ENCODE results near the gene MALAT1.

The MALAT1 gene

GRCh38 chr11:65537620-65538231, 38.9 kb downstream of the MALAT1 start:
- H3K4me3 ChIP-seq (ENCODE audit: low read depth, low read length) = no peak overlapping the region
- TF ChIP-seq CTCF (IDR thresholded peaks at IDR 0.05; ENCODE audit: control insufficient read depth, extremely low read depth, insufficient read depth) = no peak
- no peak for DNase-seq (ENCODE audit: low read depth)

GRCh38 chr11:65538232-65538914, 39.5 kb downstream of the MALAT1 start:
- DNase-seq (ENCODE audit: low read depth) = no peak
- H3K4me3 ChIP-seq (ENCODE audit: low read depth, low read length) = no peak overlapping the region
- TF ChIP-seq CTCF (IDR thresholded peaks at IDR 0.05; ENCODE audit: control insufficient read depth, extremely low read depth, insufficient read depth) = no peak

- peak overlapping the region; percentile 84 for H3K4me3 ChIP-seq (ENCODE audit: low read depth, low read length)
- TF ChIP-seq CTCF (IDR thresholded peaks at IDR 0.05; ENCODE audit: control insufficient read depth, extremely low read depth, insufficient read depth) = no peak
- DNase-seq (ENCODE audit: low read depth) = no peak
These were observed 40.3 kb downstream of the MALAT1 start for GRCh38 chr11:65538915-65539743.

GRCh38 chr11:65539744-65540289, 41.0 kb downstream of the MALAT1 start:
- TF ChIP-seq CTCF (IDR thresholded peaks at IDR 0.05; ENCODE audit: control insufficient read depth, extremely low read depth, insufficient read depth) = no peak
- H3K4me3 ChIP-seq (ENCODE audit: low read depth, low read length) = peak overlapping the region; percentile 84
- DNase-seq (ENCODE audit: low read depth) = peak; percentile 54

- peak; percentile 46 for DNase-seq (ENCODE audit: low read depth)
- H3K4me3 ChIP-seq (ENCODE audit: low read depth, low read length) = peak overlapping the region; percentile 84
- TF ChIP-seq CTCF (IDR thresholded peaks at IDR 0.05; ENCODE audit: control insufficient read depth, extremely low read depth, insufficient read depth) = peak; percentile 79
These were observed 41.6 kb downstream of the MALAT1 start for GRCh38 chr11:65540290-65541092.

Measured in LNCaP clone FGC (cell line).